Neural progenitor cell (in vitro differentiated cells): ENCODE results near the gene HEXIM2. TPM values are rescaled to one million over a fixed set of nuclear protein-coding genes. Genes with fewer than 3 reads are reported as not detected.

Source experiments
- DNase-seq: peaks from one replicate; pipeline ENCODE4 v3.0.0-alpha.2; 2016; ENCODE audit warnings: low spot score
- H2AFZ ChIP-seq: fragments of 200-600 bp; sonication (generic); replicated peaks from 2 replicates; pipeline ENCODE4 v1.6.1; 2016; ENCODE audit warnings: antibody characterized with exemption
- H3F3A ChIP-seq: fragments of 200-600 bp; sonication (generic); 2 replicates; pipeline ENCODE4 v1.6.1; 2016; ENCODE audit warnings: antibody characterized with exemption, low read depth
- H3K27ac ChIP-seq: fragments of 200-600 bp; sonication (generic); 2 replicates; pipeline ENCODE4 v1.5.1; 2016; ENCODE audit warnings: mild to moderate bottlenecking
- H3K27me3 ChIP-seq: fragments of 200-600 bp; sonication (generic); 2 replicates; pipeline ENCODE4 v1.6.1; 2016; ENCODE audit warnings: mild to moderate bottlenecking, moderate library complexity
- H3K36me3 ChIP-seq: fragments of 200-600 bp; sonication (generic); 2 replicates; pipeline ENCODE4 v1.5.1; 2016
- H3K4me1 ChIP-seq: fragments of 200-600 bp; sonication (generic); 2 replicates; pipeline ENCODE4 v1.6.1; 2016; ENCODE audit warnings: mixed run types
- H3K4me2 ChIP-seq: fragments of 200-600 bp; sonication (generic); 2 replicates; pipeline ENCODE4 v1.6.1; 2016
- H3K4me3 ChIP-seq: fragments of 200-600 bp; sonication (generic); 2 replicates; pipeline ENCODE4 v1.5.1; 2016
- H3K79me2 ChIP-seq: fragments of 200-600 bp; sonication (generic); 2 replicates; pipeline ENCODE4 v1.6.1; 2016; ENCODE audit warnings: low read depth
- H3K9ac ChIP-seq: fragments of 200-600 bp; sonication (generic); 2 replicates; pipeline ENCODE4 v1.6.1; 2016
- H3K9me3 ChIP-seq: fragments of 200-600 bp; sonication (generic); 2 replicates; pipeline ENCODE4 v1.5.1; 2016; ENCODE audit warnings: low read depth
- H4K20me1 ChIP-seq: fragments of 200-600 bp; sonication (generic); 2 replicates; pipeline ENCODE4 v1.6.1; 2016; ENCODE audit warnings: low read depth
- H3K27ac Mint-ChIP-seq: 3 replicates; pipeline ENCODE4 v1.8.0; 2021; ENCODE audit warnings: mixed read lengths
- H3K27me3 Mint-ChIP-seq: 2 replicates; pipeline ENCODE4 v1.8.0; 2022; ENCODE audit warnings: low read depth, mild to moderate bottlenecking, inconsistent platforms, moderate library complexity, mixed read lengths; ENCODE audit not compliant: insufficient read depth
- H3K36me3 Mint-ChIP-seq: 3 replicates; pipeline ENCODE4 v1.8.0; 2021; ENCODE audit warnings: mixed read lengths
- H3K4me1 Mint-ChIP-seq: 3 replicates; pipeline ENCODE4 v1.8.0; 2021; ENCODE audit warnings: mixed read lengths
- H3K4me3 Mint-ChIP-seq: 3 replicates; pipeline ENCODE4 v1.8.0; 2021; ENCODE audit warnings: mild to moderate bottlenecking, moderate library complexity, mixed read lengths
- H3K9me3 Mint-ChIP-seq: 3 replicates; pipeline ENCODE4 v1.8.0; 2020; ENCODE audit warnings: mixed read lengths
- EZH2 ChIP-seq: fragments of 200-600 bp; sonication (generic); IDR thresholded peaks from 2 replicates; pipeline ENCODE4 v1.6.1; 2017; ENCODE audit warnings: antibody characterized with exemption, mild to moderate bottlenecking, moderate library complexity
- EZH2phosphoT487 ChIP-seq: fragments of 200-600 bp; sonication (generic); IDR thresholded peaks from 2 replicates; pipeline ENCODE4 v1.6.1; 2017; ENCODE audit warnings: antibody characterized with exemption
- total RNA-seq: library from RNA; depleted of rRNA; stranded (reverse); fragments of >200 nt; gene quantifications from 2 replicates; pipeline ENCODE4 v1.2.3, GENCODE V29; 2015; ENCODE audit warnings: low replicate concordance
- TF ChIP-seq, protein P1 (sequence below): fragments of 200-600 bp; sonication (generic); IDR thresholded peaks from 2 replicates; pipeline ENCODE4 v1.5.1; 2017; ENCODE audit warnings: antibody characterized with exemption, mild to moderate bottlenecking

HEXIM2 gene
- total RNA-seq, 1 donor from 2014 or later = 4.6 TPM

DNA sequence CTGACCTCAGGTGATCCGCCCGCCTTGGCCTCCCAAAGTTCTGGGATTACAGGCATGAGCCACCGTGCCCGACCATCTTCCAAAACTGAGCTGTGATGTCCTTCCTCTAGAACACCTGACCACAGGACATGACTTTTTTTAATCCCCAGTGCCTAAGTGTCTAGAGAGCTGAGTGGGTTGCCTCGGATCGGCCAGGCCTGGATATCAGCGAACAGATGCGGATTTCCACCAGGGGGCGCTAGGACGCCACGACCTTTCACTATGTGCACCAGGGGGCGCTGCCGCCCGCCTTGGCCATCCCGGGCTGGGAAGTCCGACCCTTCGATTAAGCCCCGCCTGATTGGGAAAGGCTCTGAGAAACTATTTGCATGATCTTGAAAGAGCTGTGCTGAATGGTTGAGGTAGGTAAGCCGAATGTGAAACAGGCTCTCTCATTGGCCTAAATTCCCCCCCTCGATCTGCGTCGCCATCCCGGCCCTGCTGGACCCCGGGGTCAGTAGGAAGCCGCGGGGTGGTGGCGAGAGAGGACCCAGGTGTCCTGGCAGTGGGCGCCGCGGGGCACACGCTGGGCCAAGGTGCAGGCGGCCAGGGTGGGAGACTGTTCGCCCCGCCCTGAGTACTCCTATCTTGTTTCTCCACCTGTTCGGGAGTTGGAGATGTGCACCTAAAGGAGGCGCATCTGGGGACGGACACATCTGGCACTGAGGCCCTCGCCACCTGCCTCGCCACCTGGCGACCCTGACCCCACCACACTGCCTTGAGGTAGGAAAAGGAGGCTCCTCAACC is 26.3 kb upstream of the HEXIM2 start, which contains the start of gene ACBD4:
TSS of gene ACBD4 (plus strand) at position 496 of the 786 bp plus-strand sequence. CDS start 458 bp downstream, outside the sequence.
- Mint-ChIP-seq H3K27ac (peak within 1 kb of the TSS; percentile 60), H3K27me3 (peaks cover 13% of the 10 kb centered on the region), H3K36me3 (peaks cover 2% of the 10 kb centered on the region), H3K9me3 (peaks cover 4% of the 10 kb centered on the region), H3K4me3 (peak within 1 kb of the TSS; percentile 76), H3K4me1 (peaks cover 31% of the 10 kb centered on the region)
- Histone ChIP-seq H3K79me2 (no peaks in the 10 kb centered on the region), H3K4me1 (peaks cover 18% of the 10 kb centered on the region), H3K9me3 (no peaks in the 10 kb centered on the region), H3K27me3 (no peaks in the 10 kb centered on the region), H2AFZ (no peak within 1 kb of the TSS), H3K27ac (no peak within 1 kb of the TSS), H3K4me2 (peak within 1 kb of the TSS; percentile 69), H3K4me3 (peak within 1 kb of the TSS; percentile 46), H3F3A (peaks cover 34% of the 10 kb centered on the region), H4K20me1 (peaks cover 5% of the 10 kb centered on the region), H3K36me3 (no peaks in the 10 kb centered on the region), H3K9ac (no peak within 1 kb of the TSS)
- no peak for TF ChIP-seq EZH2phosphoT487
- TF ChIP-seq, protein P1, sequence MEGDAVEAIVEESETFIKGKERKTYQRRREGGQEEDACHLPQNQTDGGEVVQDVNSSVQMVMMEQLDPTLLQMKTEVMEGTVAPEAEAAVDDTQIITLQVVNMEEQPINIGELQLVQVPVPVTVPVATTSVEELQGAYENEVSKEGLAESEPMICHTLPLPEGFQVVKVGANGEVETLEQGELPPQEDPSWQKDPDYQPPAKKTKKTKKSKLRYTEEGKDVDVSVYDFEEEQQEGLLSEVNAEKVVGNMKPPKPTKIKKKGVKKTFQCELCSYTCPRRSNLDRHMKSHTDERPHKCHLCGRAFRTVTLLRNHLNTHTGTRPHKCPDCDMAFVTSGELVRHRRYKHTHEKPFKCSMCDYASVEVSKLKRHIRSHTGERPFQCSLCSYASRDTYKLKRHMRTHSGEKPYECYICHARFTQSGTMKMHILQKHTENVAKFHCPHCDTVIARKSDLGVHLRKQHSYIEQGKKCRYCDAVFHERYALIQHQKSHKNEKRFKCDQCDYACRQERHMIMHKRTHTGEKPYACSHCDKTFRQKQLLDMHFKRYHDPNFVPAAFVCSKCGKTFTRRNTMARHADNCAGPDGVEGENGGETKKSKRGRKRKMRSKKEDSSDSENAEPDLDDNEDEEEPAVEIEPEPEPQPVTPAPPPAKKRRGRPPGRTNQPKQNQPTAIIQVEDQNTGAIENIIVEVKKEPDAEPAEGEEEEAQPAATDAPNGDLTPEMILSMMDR = peak; percentile 100
- DNase-seq = peak; percentile 99

DNA sequence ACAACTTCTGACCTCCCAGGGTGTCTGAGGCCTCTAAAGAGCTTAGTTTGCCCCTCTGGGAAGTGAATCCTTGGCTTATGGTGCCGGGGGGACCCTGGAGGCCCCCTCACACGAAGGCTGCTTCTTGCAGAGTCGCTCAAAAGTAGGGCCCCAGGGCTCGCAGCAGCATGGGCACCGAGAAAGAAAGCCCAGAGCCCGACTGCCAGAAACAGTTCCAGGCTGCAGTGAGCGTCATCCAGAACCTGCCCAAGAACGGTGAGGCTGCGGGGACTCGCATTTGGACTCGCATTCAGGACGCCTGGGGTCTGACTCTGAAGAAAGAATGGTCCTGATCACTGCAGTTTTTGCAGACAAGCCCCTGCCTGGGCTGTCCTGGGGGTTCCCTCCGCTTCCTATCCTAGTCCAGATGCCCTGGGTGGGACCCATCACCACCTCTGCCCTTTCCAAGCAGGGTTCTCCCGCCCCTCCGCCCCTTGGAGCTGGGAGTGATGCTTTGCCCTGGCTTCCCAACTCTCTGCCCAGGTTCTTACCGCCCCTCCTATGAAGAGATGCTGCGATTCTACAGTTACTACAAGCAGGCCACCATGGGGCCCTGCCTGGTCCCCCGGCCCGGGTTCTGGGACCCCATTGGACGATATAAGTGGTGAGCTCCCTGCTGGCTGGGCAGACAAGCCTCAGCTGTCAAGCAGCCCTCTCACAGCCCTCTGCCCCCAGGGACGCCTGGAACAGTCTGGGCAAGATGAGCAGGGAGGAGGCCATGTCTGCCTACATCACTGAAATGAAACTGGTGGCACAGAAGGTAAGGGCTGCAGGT is 25.5 kb upstream of the HEXIM2 start:
- Histone ChIP-seq H3K36me3 (no peaks in the 10 kb centered on the region), H2AFZ (no peak overlapping the region), H4K20me1 (peaks cover 5% of the 10 kb centered on the region), H3F3A (peaks cover 39% of the 10 kb centered on the region), H3K27me3 (no peaks in the 10 kb centered on the region), H3K9ac (no peak overlapping the region), H3K4me3 (peak overlapping the region; percentile 46), H3K9me3 (no peaks in the 10 kb centered on the region), H3K79me2 (no peaks in the 10 kb centered on the region), H3K4me1 (peaks cover 18% of the 10 kb centered on the region), H3K27ac (no peak overlapping the region), H3K4me2 (peak overlapping the region; percentile 69)
- peak overlapping the region; percentile 76 for H3K4me3 Mint-ChIP-seq
- peaks cover 2% of the 10 kb centered on the region for H3K36me3 Mint-ChIP-seq
- peak overlapping the region; percentile 60 for H3K27ac Mint-ChIP-seq
- peaks cover 7% of the 10 kb centered on the region for H3K27me3 Mint-ChIP-seq
- H3K9me3 Mint-ChIP-seq = peaks cover 4% of the 10 kb centered on the region
- TF ChIP-seq EZH2phosphoT487 (no peak), EZH2 (no peak)
- TF ChIP-seq, protein P1 = no peak
- H3K4me1 Mint-ChIP-seq = peaks cover 35% of the 10 kb centered on the region
- DNase-seq = no peak

- Mint-ChIP-seq H3K27me3 (peaks cover 4% of the 10 kb centered on the region), H3K4me1 (peaks cover 35% of the 10 kb centered on the region), H3K27ac (no peak overlapping the region), H3K4me3 (peak overlapping the region; percentile 76), H3K9me3 (peaks cover 4% of the 10 kb centered on the region), H3K36me3 (peaks cover 2% of the 10 kb centered on the region)
- Histone ChIP-seq H2AFZ (no peak overlapping the region), H4K20me1 (no peaks in the 10 kb centered on the region), H3K36me3 (no peaks in the 10 kb centered on the region), H3K27me3 (no peaks in the 10 kb centered on the region), H3K4me3 (no peak overlapping the region), H3K9me3 (no peaks in the 10 kb centered on the region), H3K4me2 (no peak overlapping the region), H3K9ac (no peak overlapping the region), H3K79me2 (no peaks in the 10 kb centered on the region), H3F3A (peaks cover 38% of the 10 kb centered on the region), H3K4me1 (peaks cover 18% of the 10 kb centered on the region), H3K27ac (no peak overlapping the region)
- TF ChIP-seq, protein P1 = no peak
- no peak for TF ChIP-seq EZH2
- TF ChIP-seq EZH2phosphoT487 = no peak
- DNase-seq = no peak
Observed at GRCh38 chr17:45136846-45137560, 24.7 kb upstream of the HEXIM2 start.
